IMR-90 (cell line): Measurements from ENCODE around the gene ASB3. TPM values are rescaled to one million over a fixed set of nuclear protein-coding genes. Genes with fewer than 3 reads are reported as not detected.

Experiments
- ATAC-seq: fragments of 200-7000 bp; cut with Tn5 transposase; 2 replicates; pipeline ENCODE4 v1.9.1; 2020; ENCODE audit warnings: low read depth, mild to moderate bottlenecking, moderate library complexity
- BruUV-seq: library from RNA; stranded (reverse); fragments of 400-500 nt; replicated peaks from 2 replicates; lab custom pipeline; 2021; lab: Mats Ljungman, UMichigan
- CTCF ChIA-PET: fragments of 300-600 bp; formaldehyde crosslinking; extraction: SDS; loops from one replicate; lab custom pipeline; 2021; ENCODE audit warnings: antibody characterized with exemption; lab: Yijun Ruan, JAX
- POLR2A ChIA-PET: fragments of 300-600 bp; sonication (Branson Sonifier 250); formaldehyde crosslinking; loops from one replicate; lab custom pipeline; 2022; ENCODE audit warnings: antibody characterized with exemption; ENCODE audit not compliant: unreplicated experiment; lab: Charles Lee
- DNase-seq: peaks from one replicate; pipeline ENCODE4 v3.0.0; 2013
- H2AFZ ChIP-seq: replicated peaks from 2 replicates; pipeline ENCODE3; 2013; ENCODE audit warnings: low read length, mild to moderate bottlenecking; ENCODE audit not compliant: poor library complexity
- H2AK5ac ChIP-seq: 2 replicates; pipeline ENCODE4 v1.6.1; 2013; ENCODE audit warnings: low read depth, low read length, inconsistent platforms
- H2AK9ac ChIP-seq: replicated peaks from 2 replicates; pipeline ENCODE3; 2013; ENCODE audit warnings: mild to moderate bottlenecking, low read depth, low read length, moderate library complexity; ENCODE audit not compliant: poor library complexity
- H2BK120ac ChIP-seq: 2 replicates; pipeline ENCODE4 v1.6.1; 2013; ENCODE audit warnings: low read depth, low read length, inconsistent platforms
- H2BK15ac ChIP-seq: 3 replicates; pipeline ENCODE4 v1.6.1; 2013; ENCODE audit warnings: low read depth, low read length, inconsistent platforms
- H2BK20ac ChIP-seq: 2 replicates; pipeline ENCODE4 v1.6.1; 2013; ENCODE audit warnings: low read depth, mild to moderate bottlenecking, inconsistent platforms, low read length, moderate library complexity
- H2BK5ac ChIP-seq: 2 replicates; pipeline ENCODE4 v1.6.1; 2013; ENCODE audit warnings: mild to moderate bottlenecking, low read depth, low read length, inconsistent platforms; ENCODE audit not compliant: poor library complexity, severe bottlenecking
- H3K14ac ChIP-seq: replicated peaks from 2 replicates; pipeline ENCODE4 v1.6.1; 2013; ENCODE audit warnings: low read depth, low read length, inconsistent platforms
- H3K18ac ChIP-seq: 2 replicates; pipeline ENCODE4 v1.6.1; 2013; ENCODE audit warnings: low read depth, low read length, control low read depth
- H3K23ac ChIP-seq: 2 replicates; pipeline ENCODE4 v1.6.1; 2013; ENCODE audit warnings: low read depth, low read length, inconsistent platforms
- H3K27ac ChIP-seq: 2 replicates; pipeline ENCODE4 v1.5.1; 2013; ENCODE audit warnings: mild to moderate bottlenecking, control low read depth, low read length; ENCODE audit not compliant: insufficient read depth
- H3K27me3 ChIP-seq: 2 replicates; pipeline ENCODE4 v1.6.1; 2013; ENCODE audit warnings: low read length; ENCODE audit not compliant: control insufficient read depth, insufficient read depth
- H3K36me3 ChIP-seq: 2 replicates; pipeline ENCODE4 v1.6.1; 2013; ENCODE audit warnings: low read length, mixed read lengths; ENCODE audit not compliant: control insufficient read depth, insufficient read depth
- H3K4ac ChIP-seq: 2 replicates; pipeline ENCODE4 v1.6.1; 2013; ENCODE audit warnings: low read depth, low read length, inconsistent platforms
- H3K4me1 ChIP-seq: 2 replicates; pipeline ENCODE4 v1.6.1; 2013; ENCODE audit warnings: low read length, mixed read lengths; ENCODE audit not compliant: control insufficient read depth, insufficient read depth
- H3K4me2 ChIP-seq: 2 replicates; pipeline ENCODE4 v1.6.1; 2013; ENCODE audit warnings: low read depth, mild to moderate bottlenecking, control low read depth, low read length, moderate library complexity
- H3K4me3 ChIP-seq: 2 replicates; pipeline ENCODE4 v1.5.1; 2013; ENCODE audit warnings: low read depth, mild to moderate bottlenecking, control low read depth, low read length, moderate library complexity; ENCODE audit not compliant: insufficient read depth
- H3K56ac ChIP-seq: 2 replicates; pipeline ENCODE4 v1.6.1; 2013; ENCODE audit warnings: low read length, inconsistent platforms; ENCODE audit not compliant: insufficient read depth; ENCODE audit errors: extremely low read depth
- H3K79me1 ChIP-seq, 2 experiments: 2 replicates each; pipeline ENCODE4 v1.6.1; 2013; ENCODE audit warnings: low read length in 2 of 2, inconsistent platforms in 1 of 2, low read depth in 1 of 2
- H3K9ac ChIP-seq: 2 replicates; pipeline ENCODE4 v1.6.1; 2013; ENCODE audit warnings: low read depth, low read length, control low read depth
- H3K9me1 ChIP-seq: 2 replicates; pipeline ENCODE4 v1.6.1; 2013; ENCODE audit warnings: low read length, inconsistent platforms; ENCODE audit not compliant: insufficient read depth
- H3K9me3 ChIP-seq: 2 replicates; pipeline ENCODE4 v1.6.1; 2013; ENCODE audit warnings: low read length; ENCODE audit not compliant: control insufficient read depth, insufficient read depth
- H4K20me1 ChIP-seq: 2 replicates; pipeline ENCODE4 v1.6.1; 2013; ENCODE audit warnings: low read length, inconsistent platforms; ENCODE audit not compliant: insufficient read depth
- H4K5ac ChIP-seq: 2 replicates; pipeline ENCODE4 v1.6.1; 2013; ENCODE audit warnings: mild to moderate bottlenecking, low read depth, low read length, control low read depth
- H4K8ac ChIP-seq, 2 experiments: 2 replicates each; pipeline ENCODE4 v1.6.1; 2013; ENCODE audit warnings: low read depth in 2 of 2, low read length in 2 of 2, control low read depth in 1 of 2, inconsistent platforms in 1 of 2
- H4K91ac ChIP-seq: 2 replicates; pipeline ENCODE4 v1.6.1; 2013; ENCODE audit warnings: low read depth, low read length, inconsistent platforms; ENCODE audit not compliant: insufficient read depth
- MXI1 ChIP-seq: IDR thresholded peaks from 2 replicates; pipeline ENCODE4 v1.6.1; 2012; ENCODE audit warnings: low read depth, mild to moderate bottlenecking, low read length, moderate library complexity, borderline replicate concordance
- POLR2A ChIP-seq: IDR thresholded peaks from 2 replicates; pipeline ENCODE4 v1.6.1; 2012; ENCODE audit warnings: mild to moderate bottlenecking, low read depth, low read length
- WGBS, 2 experiments: methylation state at CpG; one replicate each; pipeline versions ENCODE4 v1.1.5 to v1.1.7; 2013; ENCODE audit warnings: missing lambda C conversion rate in 2 of 2; ENCODE audit not compliant: insufficient read length in 1 of 2; ENCODE audit errors: extremely low coverage in 2 of 2; 5-methylcytosine and 5-hydroxymethylcytosine counted together
- dilution Hi-C: fragments of 300-500 bp; cut with HindIII; formaldehyde crosslinking; loops from one replicate; pipeline ENCODE4 v1.14.3; 2018; ENCODE audit warnings: low sequenced_read_pairs; ENCODE audit not compliant: unreplicated experiment
- in situ Hi-C: fragments of 300-500 bp; cut with MboI; formaldehyde crosslinking; loops from 3 replicates; pipeline ENCODE4 v1.14.3; 2019; ENCODE audit warnings: low sequenced_read_pairs, inconsistent platforms, mixed read lengths
- intact Hi-C: fragments of 100-400 bp; cut with micrococcal nuclease; formaldehyde crosslinking; loops from 2 replicates; pipeline ENCODE4 v1.10.0; 2022
- polyA plus RNA-seq, 3 experiments: library from polyadenylated mRNA; depleted of rRNA; stranded (reverse); fragments of >200 nt; gene quantifications; 2 replicates each; pipeline ENCODE4 v1.2.3, GENCODE V29; 2012; ENCODE audit warnings: low replicate concordance in 1 of 3
- total RNA-seq: library from RNA; depleted of rRNA; stranded (reverse); fragments of >200 nt; gene quantifications from 2 replicates; pipeline ENCODE4 v1.2.3, GENCODE V29; 2012

The ASB3 gene
- total and polyA plus RNA-seq, 2 of the 4 experiments (the other 2 are of a cell fraction) = 19.2 to 36.2 TPM

DNA sequence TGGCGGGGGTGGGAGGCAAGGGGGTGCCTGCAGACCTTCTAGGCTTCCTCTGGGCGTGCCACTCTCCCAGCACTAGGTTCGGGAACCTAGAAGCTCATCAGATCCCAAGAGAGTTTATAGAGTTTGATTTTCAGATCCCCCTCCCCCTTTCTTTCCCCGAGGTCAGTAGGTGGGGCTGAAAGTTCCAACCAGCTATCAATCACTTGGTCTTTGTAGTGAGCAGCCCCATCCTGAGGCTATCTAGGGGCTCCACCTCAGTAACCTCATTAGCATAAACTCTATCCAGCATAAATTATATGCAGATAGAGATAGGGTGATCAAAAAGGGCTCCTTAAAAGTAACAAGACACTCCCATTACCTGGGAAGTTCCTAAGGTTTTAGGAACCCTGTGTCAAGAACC, 32.9 kb upstream of the ASB3 start:
- no peak overlapping the region for H3K9ac ChIP-seq
- H4K20me1 ChIP-seq = no peaks in the 10 kb centered on the region
- WGBS, 2 experiments = no CpG with 5 or more reads among the region's 4 CpGs
- ChIA-PET POLR2A (no interaction called here), CTCF (no interaction called here)
- no peak overlapping the region for H2AK5ac ChIP-seq
- no peak overlapping the region for H4K91ac ChIP-seq
- H3K27ac ChIP-seq = no peak overlapping the region
- H2BK15ac ChIP-seq = no peak overlapping the region
- no peak overlapping the region for H2AK9ac ChIP-seq
- no peak overlapping the region for H2BK120ac ChIP-seq
- H3K79me1 ChIP-seq = peaks cover 0 to 8% of the 10 kb centered on the region in 2 experiments; a peak in 2 of 4 replicates
- no peak overlapping the region for H3K4me3 ChIP-seq
- peaks cover 16% of the 10 kb centered on the region for H3K36me3 ChIP-seq
- H2BK5ac ChIP-seq = no peak overlapping the region
- ATAC-seq = no peak
- H3K14ac ChIP-seq = no peak overlapping the region
- no TSS peak for BruUV-seq
- TF ChIP-seq MXI1 = no peak
- no peak for TF ChIP-seq POLR2A
- no peak overlapping the region for H4K8ac ChIP-seq
- peaks cover 7% of the 10 kb centered on the region for H3K9me1 ChIP-seq
- H3K4me1 ChIP-seq = no peaks in the 10 kb centered on the region
- no peaks in the 10 kb centered on the region for H3K9me3 ChIP-seq
- no peak overlapping the region for H3K56ac ChIP-seq
- H3K18ac ChIP-seq = no peak overlapping the region
- H3K4ac ChIP-seq = no peak overlapping the region
- H3K27me3 ChIP-seq = no peaks in the 10 kb centered on the region
- H4K5ac ChIP-seq = no peak overlapping the region
- H2AFZ ChIP-seq = no peak overlapping the region
- no peak overlapping the region for H3K23ac ChIP-seq
- intact Hi-C loops (no loop called here), in situ Hi-C loops (no loop called here), dilution Hi-C loops (no loop called here)
- no peak for DNase-seq
- H2BK20ac ChIP-seq = no peak overlapping the region
- H3K4me2 ChIP-seq = no peak overlapping the region
